Cardiac fibroblast (primary cell): Measurements from ENCODE around the gene BNIP2.
A peak's percentile ranks its signal among the peaks of the same experiment; 100 is the strongest.
"Not testable (repeated sequence)": the region's sequence is repeated elsewhere in the genome, so short reads cannot be mapped to it uniquely, and the experiment has no call there.

Source experiments
- DNase-seq, 2 donors: peaks; one replicate each; pipeline versions ENCODE4 v3.0.0 to v3.0.0-alpha.2; 2010; ENCODE audit warnings: low read depth in 2 of 2
- H3K4me3 ChIP-seq, 2 donors: replicated peaks in 1 of 2; 1 replicate in 1 of 2; 2 replicates in 1 of 2; pipeline ENCODE4 v1.5.1; 2011; ENCODE audit warnings: low read depth in 2 of 2, low read length in 2 of 2, mild to moderate bottlenecking in 2 of 2, moderate library complexity in 1 of 2
- TF ChIP-seq, protein P1 (sequence below): IDR thresholded peaks from one replicate; pipeline ENCODE4 v1.5.1; 2011; ENCODE audit warnings: low read depth, mild to moderate bottlenecking, low read length, inconsistent platforms

BNIP2 gene

DNA sequence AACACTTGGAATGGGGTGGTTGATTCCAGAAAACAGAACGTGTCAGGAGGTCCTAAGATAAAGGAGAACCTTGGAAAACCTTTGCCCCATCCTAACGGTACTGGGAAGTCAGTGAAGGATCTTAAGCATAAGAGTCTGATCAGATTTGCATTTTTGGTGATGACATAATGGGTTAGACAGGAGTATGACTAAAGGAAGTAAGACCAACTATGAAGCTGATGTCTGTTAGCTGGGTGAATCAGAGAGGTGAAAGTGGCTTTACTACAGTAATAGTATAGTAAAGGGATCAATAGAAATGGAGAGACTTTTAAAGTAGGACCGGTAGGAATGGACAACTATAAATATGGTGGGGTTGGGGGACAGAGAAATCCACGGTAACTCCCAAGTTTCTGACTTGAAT lies 44.4 kb downstream of the BNIP2 start:
- DNase-seq: peak in 1 of 2 donors; percentile 39
- TF ChIP-seq, protein P1, sequence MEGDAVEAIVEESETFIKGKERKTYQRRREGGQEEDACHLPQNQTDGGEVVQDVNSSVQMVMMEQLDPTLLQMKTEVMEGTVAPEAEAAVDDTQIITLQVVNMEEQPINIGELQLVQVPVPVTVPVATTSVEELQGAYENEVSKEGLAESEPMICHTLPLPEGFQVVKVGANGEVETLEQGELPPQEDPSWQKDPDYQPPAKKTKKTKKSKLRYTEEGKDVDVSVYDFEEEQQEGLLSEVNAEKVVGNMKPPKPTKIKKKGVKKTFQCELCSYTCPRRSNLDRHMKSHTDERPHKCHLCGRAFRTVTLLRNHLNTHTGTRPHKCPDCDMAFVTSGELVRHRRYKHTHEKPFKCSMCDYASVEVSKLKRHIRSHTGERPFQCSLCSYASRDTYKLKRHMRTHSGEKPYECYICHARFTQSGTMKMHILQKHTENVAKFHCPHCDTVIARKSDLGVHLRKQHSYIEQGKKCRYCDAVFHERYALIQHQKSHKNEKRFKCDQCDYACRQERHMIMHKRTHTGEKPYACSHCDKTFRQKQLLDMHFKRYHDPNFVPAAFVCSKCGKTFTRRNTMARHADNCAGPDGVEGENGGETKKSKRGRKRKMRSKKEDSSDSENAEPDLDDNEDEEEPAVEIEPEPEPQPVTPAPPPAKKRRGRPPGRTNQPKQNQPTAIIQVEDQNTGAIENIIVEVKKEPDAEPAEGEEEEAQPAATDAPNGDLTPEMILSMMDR: no peak

DNA sequence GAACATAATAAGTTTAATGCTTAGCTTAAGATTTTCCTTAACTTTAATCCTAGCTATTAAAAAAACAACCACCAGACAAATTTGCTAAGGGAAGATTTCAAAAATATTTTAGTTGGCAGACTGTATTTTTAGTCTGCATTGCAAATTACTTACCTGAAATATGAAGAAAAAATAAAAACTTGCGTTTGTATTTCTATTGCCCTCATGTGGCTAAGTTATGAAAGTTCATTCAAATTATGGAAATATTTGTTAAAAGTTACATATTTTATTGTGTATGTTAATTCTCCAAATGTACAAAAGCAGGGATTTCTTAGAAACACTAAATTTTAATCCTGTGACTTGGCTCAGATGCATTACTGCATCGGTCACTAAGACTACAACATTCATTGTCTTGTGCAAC lies 46.8 kb downstream of the BNIP2 start:
- H3K4me3 ChIP-seq: no peak overlapping the region
- TF ChIP-seq, protein P1: peak; percentile 26
- peak in 1 of 2 donors; percentile 5 for DNase-seq

More for the DNA sequence above, 44.4 kb downstream of the BNIP2 start:
- no peak overlapping the region for H3K4me3 ChIP-seq

DNA sequence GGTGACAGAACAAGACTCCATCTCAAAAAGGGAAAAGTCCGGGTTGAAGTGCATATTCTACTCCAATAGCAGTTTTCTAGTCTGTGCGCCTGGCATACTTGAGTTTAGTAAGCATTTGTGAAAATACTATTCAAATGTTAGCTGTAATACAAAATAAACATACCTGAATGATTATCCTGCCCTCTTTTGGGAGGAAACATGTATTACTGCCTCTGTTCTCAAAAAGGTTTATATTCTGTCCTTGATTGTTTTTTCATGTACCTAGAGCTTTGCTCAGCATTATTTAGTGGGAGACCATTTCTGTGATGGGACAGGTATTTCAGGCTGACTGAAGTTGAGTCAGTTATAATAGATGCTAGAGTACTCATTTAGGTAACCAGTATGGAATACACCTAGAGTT lies 51.6 kb downstream of the BNIP2 start:
- not testable (repeated sequence) for DNase-seq, H3K4me3 ChIP-seq

DNA sequence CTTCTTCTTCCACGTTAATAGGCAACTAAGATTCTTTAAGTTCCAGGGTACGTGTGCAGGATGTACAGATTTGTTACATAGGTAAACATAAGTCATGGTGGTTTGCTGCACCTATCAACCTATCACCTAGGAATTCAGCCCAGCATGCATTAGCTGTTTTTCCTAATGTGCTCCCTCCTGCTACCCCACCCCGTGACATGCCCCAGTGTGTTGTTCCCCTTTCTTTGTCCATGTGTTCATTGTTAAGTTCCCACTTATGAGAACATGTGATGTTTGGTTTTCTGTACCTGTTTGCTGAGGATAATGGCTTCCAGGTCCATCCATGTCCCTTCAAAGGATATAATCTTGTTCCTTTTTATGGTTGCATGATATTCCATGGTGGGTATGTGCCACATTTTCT lies 52.9 kb downstream of the BNIP2 start:
- TF ChIP-seq, protein P1: no peak
- no peak for DNase-seq
- H3K4me3 ChIP-seq: no peak overlapping the region

DNA sequence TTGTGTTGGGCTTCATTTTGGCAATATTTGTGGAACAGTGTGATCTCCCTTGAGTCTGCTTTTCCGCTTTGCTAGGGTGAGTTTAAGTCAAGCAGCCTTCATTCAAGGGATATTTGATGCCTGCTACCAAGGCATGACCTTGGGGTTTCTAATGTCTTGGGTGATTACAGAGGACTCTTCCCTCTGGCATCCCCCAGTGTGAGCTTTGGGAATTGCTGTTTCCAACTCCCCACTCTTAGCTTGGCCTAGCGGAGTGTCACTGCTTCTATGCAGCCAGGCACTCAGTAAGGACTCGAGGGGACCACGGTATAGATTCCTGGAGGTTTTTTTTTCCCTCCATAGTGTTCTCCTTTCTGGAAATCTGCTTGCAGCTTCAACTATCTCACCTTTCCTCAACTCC lies 56.4 kb downstream of the BNIP2 start:
- no peak overlapping the region for H3K4me3 ChIP-seq
- TF ChIP-seq, protein P1: peak; percentile 47
- peak; percentile 12 to 18 for DNase-seq

DNA sequence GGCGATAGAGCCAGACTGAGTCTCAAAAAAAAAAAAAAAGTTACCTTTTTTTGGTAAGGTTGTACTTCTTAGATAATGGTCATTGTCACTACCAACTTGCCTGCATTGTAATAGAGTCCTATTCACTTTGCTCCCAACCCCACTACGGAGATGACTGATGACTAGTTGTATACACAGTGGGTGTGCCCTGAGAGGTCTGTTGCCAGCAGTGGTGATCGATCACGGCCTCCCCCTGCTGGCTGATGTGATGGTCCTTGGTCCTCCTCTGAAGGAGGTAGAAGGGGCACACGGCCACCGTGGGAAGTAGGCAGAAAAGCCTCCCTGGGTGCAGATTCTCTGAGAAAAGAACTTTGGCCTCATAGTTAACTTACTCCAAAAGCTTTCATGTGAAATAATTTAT lies 66.8 kb downstream of the BNIP2 start:
- no peak overlapping the region for H3K4me3 ChIP-seq
- peak; percentile 41 to 78 for DNase-seq
- TF ChIP-seq, protein P1: peak; percentile 64

DNA sequence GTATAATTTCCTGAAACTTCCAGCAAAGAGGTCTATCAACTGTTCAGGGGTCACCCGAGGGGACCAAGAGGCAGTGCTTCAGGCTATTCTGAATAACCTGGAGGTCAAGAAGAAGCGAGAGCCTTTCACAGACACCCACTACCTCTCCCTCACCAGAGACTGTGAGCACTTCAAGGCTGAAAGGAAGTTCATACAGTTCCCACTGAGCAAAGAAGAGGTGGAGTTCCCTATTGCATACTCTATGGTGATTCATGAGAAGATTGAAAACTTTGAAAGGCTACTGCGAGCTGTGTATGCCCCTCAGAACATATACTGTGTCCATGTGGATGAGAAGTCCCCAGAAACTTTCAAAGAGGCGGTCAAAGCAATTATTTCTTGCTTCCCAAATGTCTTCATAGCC lies 70.7 kb downstream of the BNIP2 start:
- no peak overlapping the region for H3K4me3 ChIP-seq
- TF ChIP-seq, protein P1: no peak
- DNase-seq: no peak
